GM19372 (cell line): ENCODE data around the gene PAX5.

Source experiments
- ATAC-seq: cut with Tn5 transposase; IDR thresholded peaks from one replicate; pipeline ENCODE4 v1.9.1; 2021; ENCODE audit warnings: mild to moderate bottlenecking, low read depth, moderate library complexity; ENCODE audit not compliant: unreplicated experiment

Gene PAX5

GRCh38 chr9:36936498-36936831 is 97.6 kb downstream of the PAX5 start:
- no peak for ATAC-seq

GRCh38 chr9:36935768-36936497 is 98.1 kb downstream of the PAX5 start:
- peak; percentile 76 for ATAC-seq

GRCh38 chr9:36935332-36935731 is 98.7 kb downstream of the PAX5 start:
- ATAC-seq = peak; percentile 20

GRCh38 chr9:36934478-36935065 is 99.5 kb downstream of the PAX5 start:
- no peak for ATAC-seq

- no peak for ATAC-seq
Measured at GRCh38 chr9:36933676-36934215, 100.3 kb downstream of the PAX5 start.

- ATAC-seq = no peak
Measured at GRCh38 chr9:36932198-36932597, 101.9 kb downstream of the PAX5 start.

GRCh38 chr9:36930941-36931340 is 103.1 kb downstream of the PAX5 start:
- no peak for ATAC-seq

- ATAC-seq = no peak
Measured at GRCh38 chr9:36929350-36929675, 104.8 kb downstream of the PAX5 start.

GRCh38 chr9:36928670-36929349 is 105.3 kb downstream of the PAX5 start:
- ATAC-seq = no peak

- no peak for ATAC-seq
Measured at GRCh38 chr9:36928210-36928609, 105.9 kb downstream of the PAX5 start.

GRCh38 chr9:36924757-36925432 is 109.2 kb downstream of the PAX5 start:
- no peak for ATAC-seq

- no peak for ATAC-seq
Measured at GRCh38 chr9:36924071-36924470, 110.0 kb downstream of the PAX5 start.

GRCh38 chr9:36923025-36923625 is 110.9 kb downstream of the PAX5 start:
- no peak for ATAC-seq

- no peak for ATAC-seq
Measured at GRCh38 chr9:36922548-36922947, 111.5 kb downstream of the PAX5 start.

GRCh38 chr9:36914212-36914577 is 119.9 kb downstream of the PAX5 start:
- ATAC-seq = no peak

- ATAC-seq = no peak
Measured at GRCh38 chr9:36913393-36914211, 120.5 kb downstream of the PAX5 start.

- ATAC-seq = no peak
Measured at GRCh38 chr9:36912620-36913019, 121.4 kb downstream of the PAX5 start.

GRCh38 chr9:36911601-36912412 is 122.3 kb downstream of the PAX5 start:
- no peak for ATAC-seq

- ATAC-seq = no peak
Measured at GRCh38 chr9:36911037-36911436, 123.0 kb downstream of the PAX5 start.
